GM12872 (cell line): ENCODE results near the gene NFASC.

Experiments used
- CTCF ChIP-seq: IDR thresholded peaks from 3 replicates; pipeline ENCODE4 v1.5.1; 2011; ENCODE audit warnings: low read depth, mild to moderate bottlenecking, low read length, moderate library complexity; ENCODE audit not compliant: insufficient read depth

The NFASC gene

GRCh38 chr1:204858363-204858821, 12.3 kb upstream of the NFASC start:
- no peak for TF ChIP-seq CTCF

- no peak for TF ChIP-seq CTCF
These were observed 10.8 kb upstream of the NFASC start for GRCh38 chr1:204859861-204860267.

GRCh38 chr1:204863024-204863423, 7.6 kb upstream of the NFASC start:
- no peak for TF ChIP-seq CTCF

- TF ChIP-seq CTCF = no peak
These were observed 6.9 kb upstream of the NFASC start for GRCh38 chr1:204863730-204864129.

- no peak for TF ChIP-seq CTCF
These were observed 4.5 kb upstream of the NFASC start for GRCh38 chr1:204866051-204866596.

- no peak for TF ChIP-seq CTCF
These were observed 3.5 kb upstream of the NFASC start for GRCh38 chr1:204867203-204867602.

GRCh38 chr1:204867666-204868339, 2.9 kb upstream of the NFASC start:
- TF ChIP-seq CTCF = no peak

GRCh38 chr1:204868340-204868700, 2.3 kb upstream of the NFASC start:
- no peak for TF ChIP-seq CTCF
